HEK293 (cell line): ENCODE data around the gene HTR3B.

Experiments used
- CTCF ChIA-PET: fragments of 350-600 bp; formaldehyde crosslinking; extraction: SDS; loops from one replicate; lab custom pipeline; 2021; ENCODE audit warnings: antibody characterized with exemption; lab: Yijun Ruan, JAX
- POLR2A ChIA-PET: fragments of 300-600 bp; formaldehyde crosslinking; extraction: SDS; loops from one replicate; lab custom pipeline; 2020; ENCODE audit warnings: antibody characterized with exemption, inconsistent platforms; lab: Yijun Ruan, JAX
- H3K27ac ChIP-seq: fragments of 200-500 bp; sonication (Bioruptor generic); 2 replicates; pipeline ENCODE4 v1.5.1; 2014; ENCODE audit warnings: low read depth, low read length, control low read depth, inconsistent platforms; ENCODE audit errors: extremely low read depth
- H3K36me3 ChIP-seq, 2 experiments: fragments of 200-500 bp in 1 of 2; sonication (Bioruptor generic) in 1 of 2; 1 replicate in 1 of 2; 2 replicates in 1 of 2; pipeline ENCODE4 v1.5.1; 2014 to 2017; ENCODE audit warnings: inconsistent platforms in 2 of 2, low read length in 2 of 2; ENCODE audit not compliant: control insufficient read depth in 2 of 2, insufficient read depth in 1 of 2
- H3K4me1 ChIP-seq: fragments of 200-500 bp; sonication (Bioruptor generic); 2 replicates; pipeline ENCODE4 v1.5.1; 2014; ENCODE audit warnings: mild to moderate bottlenecking, low read length, inconsistent platforms; ENCODE audit not compliant: control insufficient read depth, insufficient read depth
- H3K4me3 ChIP-seq: 2 replicates; pipeline ENCODE4 v1.5.1; 2011; ENCODE audit warnings: low read depth, mild to moderate bottlenecking, control low read depth, low read length, moderate library complexity
- H3K9me3 ChIP-seq: fragments of 200-500 bp; sonication (Bioruptor generic); 2 replicates; pipeline ENCODE4 v1.5.1; 2014; ENCODE audit warnings: low read depth, low read length, inconsistent platforms; ENCODE audit not compliant: control insufficient read depth, insufficient read depth
- HOXA7 ChIP-seq: sonication (generic); formaldehyde crosslinking; IDR thresholded peaks from 2 replicates; pipeline ENCODE4 v1.8.1; 2022; ENCODE audit warnings: missing genetic modification reagents, borderline replicate concordance
- KLF7 ChIP-seq: fragments of 450-650 bp; formaldehyde crosslinking; IDR thresholded peaks from 2 replicates; pipeline ENCODE4 v1.5.1; 2016; ENCODE audit warnings: missing biosample characterization, missing genetic modification characterization, borderline replicate concordance
- MEIS1 ChIP-seq: sonication (generic); formaldehyde crosslinking; IDR thresholded peaks from 2 replicates; pipeline ENCODE4 v1.8.1; 2022; ENCODE audit warnings: missing genetic modification reagents, mild to moderate bottlenecking, borderline replicate concordance
- ZIC2 ChIP-seq: fragments of 450-650 bp; formaldehyde crosslinking; IDR thresholded peaks from 2 replicates; pipeline ENCODE4 v1.5.1; 2016; ENCODE audit warnings: missing biosample characterization, missing genetic modification characterization
- ZNF112 ChIP-seq: fragments of 450-650 bp; formaldehyde crosslinking; IDR thresholded peaks from 2 replicates; pipeline ENCODE4 v1.5.0; 2017; ENCODE audit warnings: missing biosample characterization, missing genetic modification characterization
- ZNF121 ChIP-seq: fragments of 450-650 bp; formaldehyde crosslinking; IDR thresholded peaks from 2 replicates; pipeline ENCODE4 v1.5.1; 2016; ENCODE audit warnings: missing biosample characterization, missing genetic modification characterization
- ZNF146 ChIP-seq: fragments of 450-650 bp; formaldehyde crosslinking; IDR thresholded peaks from 2 replicates; pipeline ENCODE4 v1.5.1; 2016; ENCODE audit warnings: missing biosample characterization, missing genetic modification characterization
- ZNF184 ChIP-seq: fragments of 450-650 bp; IDR thresholded peaks from 2 replicates; pipeline ENCODE4 v1.5.1; 2018; ENCODE audit warnings: missing biosample characterization, mild to moderate bottlenecking, missing genetic modification characterization
- ZNF223 ChIP-seq: fragments of 450-650 bp; formaldehyde crosslinking; IDR thresholded peaks from 2 replicates; pipeline ENCODE4 v1.5.1; 2016; ENCODE audit warnings: missing biosample characterization, missing genetic modification characterization
- ZNF24 ChIP-seq: fragments of 450-650 bp; formaldehyde crosslinking; IDR thresholded peaks from 2 replicates; pipeline ENCODE4 v1.5.1; 2016; ENCODE audit warnings: missing biosample characterization, missing genetic modification characterization
- ZNF366 ChIP-seq: fragments of 450-650 bp; formaldehyde crosslinking; conservative IDR thresholded peaks from 2 replicates; pipeline ENCODE4 v1.5.1; 2016; ENCODE audit warnings: missing biosample characterization, missing genetic modification characterization
- ZNF624 ChIP-seq: fragments of 450-650 bp; formaldehyde crosslinking; IDR thresholded peaks from 2 replicates; pipeline ENCODE4 v1.5.1; 2017; ENCODE audit warnings: missing biosample characterization, missing genetic modification characterization
- TF ChIP-seq, protein P1 (sequence below): fragments of 450-650 bp; formaldehyde crosslinking; IDR thresholded peaks from 2 replicates; pipeline ENCODE4 v1.5.1; 2016; ENCODE audit warnings: missing biosample characterization, missing genetic modification characterization
- TF ChIP-seq, protein P2 (sequence below): fragments of 450-650 bp; formaldehyde crosslinking; IDR thresholded peaks from 2 replicates; pipeline ENCODE4 v1.5.1; 2016; ENCODE audit warnings: missing biosample characterization, missing genetic modification characterization
- TF ChIP-seq, protein P3 (sequence below): fragments of 450-650 bp; formaldehyde crosslinking; IDR thresholded peaks from 2 replicates; pipeline ENCODE4 v1.5.1; 2016; ENCODE audit warnings: missing biosample characterization, missing genetic modification characterization

The HTR3B gene

DNA sequence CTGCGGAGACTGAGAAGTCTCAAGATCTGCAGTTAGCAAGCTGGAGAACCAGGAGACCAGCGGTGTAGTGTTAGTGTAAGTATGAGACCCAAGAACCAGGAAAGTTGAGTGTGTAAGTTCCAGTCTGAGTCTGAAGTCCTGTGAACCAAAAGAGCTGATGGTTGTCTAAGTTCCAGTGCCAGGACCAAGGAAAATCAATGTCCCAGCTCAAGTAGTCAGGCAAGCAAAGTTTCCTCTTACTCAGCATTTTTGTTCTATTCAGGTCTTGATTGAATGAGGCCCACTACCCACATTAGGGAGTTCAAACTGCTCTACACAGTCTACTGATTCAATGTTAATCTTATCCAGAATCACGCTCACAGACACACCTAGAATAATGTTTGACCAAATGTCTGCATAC is 40.2 kb upstream of the HTR3B start:
- H3K9me3 ChIP-seq = no peaks in the 10 kb centered on the region
- H3K4me1 ChIP-seq = peaks cover 3% of the 10 kb centered on the region; the same call in 1 of the 2 replicates
- H3K4me3 ChIP-seq = no peak overlapping the region
- H3K36me3 ChIP-seq = peaks cover 5 to 33% of the 10 kb centered on the region in 2 experiments; a peak in 2 of 3 replicates
- no peak for TF ChIP-seq ZNF146 (tag by site-specific recombination)
- TF ChIP-seq ZNF366 (tag by site-specific recombination) = no peak
- ChIA-PET CTCF (no interaction called here), POLR2A (interaction anchor here (0.9 kb wide), 1 partner anchor 8 kb away, joined by 3 read pairs; no protein-coding TSS in a partner anchor)
- H3K27ac ChIP-seq = no peak overlapping the region

DNA sequence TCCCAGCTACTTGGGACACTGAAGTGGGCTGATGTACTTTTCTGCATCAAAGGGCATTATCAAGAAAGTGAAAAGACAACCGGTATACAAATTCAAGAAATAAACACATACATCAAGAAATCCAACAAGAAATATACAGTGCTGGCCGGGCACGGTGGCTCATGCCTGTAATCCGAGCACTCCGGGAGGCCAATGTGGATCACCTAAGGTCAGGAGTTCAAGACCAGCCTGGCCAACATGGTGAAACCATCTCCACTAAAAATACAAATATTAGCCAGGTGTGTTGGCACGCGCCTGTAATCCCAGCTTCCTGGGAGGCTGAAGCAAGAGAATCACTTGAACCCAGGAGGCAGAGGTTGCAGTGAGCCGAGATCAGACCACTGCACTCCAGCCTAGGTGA is 38.7 kb upstream of the HTR3B start:
- no peak overlapping the region for H3K27ac ChIP-seq
- no peaks in the 10 kb centered on the region for H3K4me1 ChIP-seq
- H3K9me3 ChIP-seq = no peaks in the 10 kb centered on the region
- TF ChIP-seq ZIC2 (tag by site-specific recombination) (no peak), ZNF121 (no peak), ZNF624 (tag by site-specific recombination) (no peak), ZNF223 (tag by site-specific recombination) (no peak), ZNF24 (no peak), ZNF184 (no peak), HOXA7 (CRISPR knock-in tag) (no peak), KLF7 (tag by site-specific recombination) (no peak)
- TF ChIP-seq, protein P1, sequence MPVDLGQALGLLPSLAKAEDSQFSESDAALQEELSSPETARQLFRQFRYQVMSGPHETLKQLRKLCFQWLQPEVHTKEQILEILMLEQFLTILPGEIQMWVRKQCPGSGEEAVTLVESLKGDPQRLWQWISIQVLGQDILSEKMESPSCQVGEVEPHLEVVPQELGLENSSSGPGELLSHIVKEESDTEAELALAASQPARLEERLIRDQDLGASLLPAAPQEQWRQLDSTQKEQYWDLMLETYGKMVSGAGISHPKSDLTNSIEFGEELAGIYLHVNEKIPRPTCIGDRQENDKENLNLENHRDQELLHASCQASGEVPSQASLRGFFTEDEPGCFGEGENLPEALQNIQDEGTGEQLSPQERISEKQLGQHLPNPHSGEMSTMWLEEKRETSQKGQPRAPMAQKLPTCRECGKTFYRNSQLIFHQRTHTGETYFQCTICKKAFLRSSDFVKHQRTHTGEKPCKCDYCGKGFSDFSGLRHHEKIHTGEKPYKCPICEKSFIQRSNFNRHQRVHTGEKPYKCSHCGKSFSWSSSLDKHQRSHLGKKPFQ (tag by site-specific recombination) = no peak
- TF ChIP-seq, protein P2, sequence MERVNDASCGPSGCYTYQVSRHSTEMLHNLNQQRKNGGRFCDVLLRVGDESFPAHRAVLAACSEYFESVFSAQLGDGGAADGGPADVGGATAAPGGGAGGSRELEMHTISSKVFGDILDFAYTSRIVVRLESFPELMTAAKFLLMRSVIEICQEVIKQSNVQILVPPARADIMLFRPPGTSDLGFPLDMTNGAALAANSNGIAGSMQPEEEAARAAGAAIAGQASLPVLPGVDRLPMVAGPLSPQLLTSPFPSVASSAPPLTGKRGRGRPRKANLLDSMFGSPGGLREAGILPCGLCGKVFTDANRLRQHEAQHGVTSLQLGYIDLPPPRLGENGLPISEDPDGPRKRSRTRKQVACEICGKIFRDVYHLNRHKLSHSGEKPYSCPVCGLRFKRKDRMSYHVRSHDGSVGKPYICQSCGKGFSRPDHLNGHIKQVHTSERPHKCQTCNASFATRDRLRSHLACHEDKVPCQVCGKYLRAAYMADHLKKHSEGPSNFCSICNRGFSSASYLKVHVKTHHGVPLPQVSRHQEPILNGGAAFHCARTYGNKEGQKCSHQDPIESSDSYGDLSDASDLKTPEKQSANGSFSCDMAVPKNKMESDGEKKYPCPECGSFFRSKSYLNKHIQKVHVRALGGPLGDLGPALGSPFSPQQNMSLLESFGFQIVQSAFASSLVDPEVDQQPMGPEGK (tag by site-specific recombination) = no peak
- TF ChIP-seq, all 188 proteins: peak for 0
- H3K4me3 ChIP-seq = no peak overlapping the region
- CTCF ChIA-PET = no interaction called here
- peaks cover 5 to 43% of the 10 kb centered on the region in 2 experiments; a peak in 2 of 3 replicates for H3K36me3 ChIP-seq
- POLR2A ChIA-PET = no interaction called here

DNA sequence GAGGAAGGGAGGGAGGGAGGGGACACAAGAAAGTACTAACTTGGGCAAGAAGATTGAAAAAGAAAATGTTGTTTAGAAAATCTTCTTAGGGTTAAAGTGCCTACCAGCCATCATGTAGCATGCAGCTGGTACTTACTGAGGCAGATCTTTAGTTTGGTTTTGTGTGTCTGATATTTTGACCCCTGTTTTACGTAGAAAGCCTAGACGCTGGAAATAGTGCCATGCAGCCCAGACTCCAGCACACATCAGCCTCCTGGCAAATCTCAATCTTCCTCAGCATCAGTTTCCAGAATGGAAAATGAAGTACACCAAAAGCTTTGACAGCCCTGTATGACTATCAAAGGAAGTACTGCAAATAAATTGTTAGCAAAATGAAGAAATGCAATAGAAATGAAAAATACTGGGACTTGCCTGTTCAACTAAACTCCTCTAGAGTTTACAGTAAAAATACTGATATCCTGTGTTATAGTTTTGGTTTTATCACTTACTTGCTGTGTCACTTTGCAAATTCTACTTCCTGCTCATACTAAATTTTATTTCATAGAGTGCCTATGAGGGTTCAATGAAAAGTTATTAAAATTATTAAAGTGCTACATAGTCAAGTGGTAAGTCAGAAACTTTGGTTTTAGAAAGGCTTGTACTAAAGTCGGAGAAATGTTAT is 36.6 kb upstream of the HTR3B start:
- POLR2A ChIA-PET = no interaction called here
- CTCF ChIA-PET = interaction anchor here (0.6 kb wide), 1 partner anchor 540 kb away, joined by 3 read pairs; no protein-coding TSS in a partner anchor
- TF ChIP-seq MEIS1 (CRISPR knock-in tag) = no peak
- no peak for TF ChIP-seq ZNF112 (tag by site-specific recombination)
- TF ChIP-seq, protein P3, sequence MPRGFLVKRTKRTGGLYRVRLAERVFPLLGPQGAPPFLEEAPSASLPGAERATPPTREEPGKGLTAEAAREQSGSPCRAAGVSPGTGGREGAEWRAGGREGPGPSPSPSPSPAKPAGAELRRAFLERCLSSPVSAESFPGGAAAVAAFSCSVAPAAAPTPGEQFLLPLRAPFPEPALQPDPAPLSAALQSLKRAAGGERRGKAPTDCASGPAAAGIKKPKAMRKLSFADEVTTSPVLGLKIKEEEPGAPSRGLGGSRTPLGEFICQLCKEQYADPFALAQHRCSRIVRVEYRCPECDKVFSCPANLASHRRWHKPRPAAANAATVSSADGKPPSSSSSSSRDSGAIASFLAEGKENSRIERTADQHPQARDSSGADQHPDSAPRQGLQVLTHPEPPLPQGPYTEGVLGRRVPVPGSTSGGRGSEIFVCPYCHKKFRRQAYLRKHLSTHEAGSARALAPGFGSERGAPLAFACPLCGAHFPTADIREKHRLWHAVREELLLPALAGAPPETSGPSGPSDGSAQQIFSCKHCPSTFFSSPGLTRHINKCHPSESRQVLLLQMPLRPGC = no peak

More for the DNA sequence above, 36.6 kb upstream of the HTR3B start:
- no peaks in the 10 kb centered on the region for H3K9me3 ChIP-seq
- H3K4me1 ChIP-seq = no peaks in the 10 kb centered on the region
- no peak overlapping the region for H3K27ac ChIP-seq
- H3K36me3 ChIP-seq = peaks cover 5 to 60% of the 10 kb centered on the region in 2 experiments; a peak in 2 of 3 replicates
- no peak overlapping the region for H3K4me3 ChIP-seq
